GM12872 (cell line): Measurements from ENCODE around the gene ANKLE2.

Experiments
- CTCF ChIP-seq: IDR thresholded peaks from 3 replicates; pipeline ENCODE4 v1.5.1; 2011; ENCODE audit warnings: low read depth, mild to moderate bottlenecking, low read length, moderate library complexity; ENCODE audit not compliant: insufficient read depth

ANKLE2 gene

GRCh38 chr12:132723015-132723763 lies 38.4 kb downstream of the ANKLE2 start:
- no peak for TF ChIP-seq CTCF

- TF ChIP-seq CTCF = no peak
Measured at GRCh38 chr12:132720606-132721345, 40.9 kb downstream of the ANKLE2 start.

GRCh38 chr12:132719954-132720324 lies 41.7 kb downstream of the ANKLE2 start:
- TF ChIP-seq CTCF = no peak

- TF ChIP-seq CTCF = no peak
Measured at GRCh38 chr12:132719141-132719953, 42.3 kb downstream of the ANKLE2 start.

- TF ChIP-seq CTCF = no peak
Measured at GRCh38 chr12:132718644-132719043, 43.0 kb downstream of the ANKLE2 start.

GRCh38 chr12:132717531-132718387 lies 43.9 kb downstream of the ANKLE2 start:
- no peak for TF ChIP-seq CTCF
